Endodermal cell (in vitro differentiated cells): Measurements from ENCODE around the gene DCC. TPM values are rescaled to one million over a fixed set of nuclear protein-coding genes. Genes with fewer than 3 reads are reported as not detected.

Experiments
- DNase-seq: peaks from one replicate; pipeline ENCODE4 v3.0.0-alpha.2; 2017
- H3K27ac ChIP-seq: 2 replicates; pipeline ENCODE4 v1.5.1; 2013; ENCODE audit warnings: mild to moderate bottlenecking, low read depth, low read length, moderate library complexity
- H3K27me3 ChIP-seq: 2 replicates; pipeline ENCODE4 v1.6.1; 2013; ENCODE audit warnings: mild to moderate bottlenecking, low read length, moderate library complexity; ENCODE audit not compliant: insufficient read depth, control insufficient read depth, poor library complexity, severe bottlenecking
- H3K36me3 ChIP-seq: 2 replicates; pipeline ENCODE4 v1.7.0; 2013; ENCODE audit warnings: mild to moderate bottlenecking, low read length, moderate library complexity; ENCODE audit not compliant: control insufficient read depth, insufficient read depth
- H3K4me1 ChIP-seq: one replicate; pipeline ENCODE4 v1.7.0; 2013; ENCODE audit warnings: low read length; ENCODE audit not compliant: control insufficient read depth, insufficient read depth
- H3K4me3 ChIP-seq: 2 replicates; pipeline ENCODE4 v1.5.1; 2013; ENCODE audit warnings: mild to moderate bottlenecking, low read length, moderate library complexity
- H3K9ac ChIP-seq: 2 replicates; pipeline ENCODE4 v1.6.1; 2013; ENCODE audit warnings: mild to moderate bottlenecking, low read length, moderate library complexity; ENCODE audit not compliant: poor library complexity, severe bottlenecking; ENCODE audit errors: extremely low read depth
- H3K9me3 ChIP-seq: 2 replicates; pipeline ENCODE4 v1.6.1; 2013; ENCODE audit warnings: mild to moderate bottlenecking, low read length, moderate library complexity; ENCODE audit not compliant: control insufficient read depth
- H3K27ac Mint-ChIP-seq: 2 replicates; pipeline ENCODE4 v1.8.0; 2020; ENCODE audit warnings: mixed read lengths
- H3K27me3 Mint-ChIP-seq: 2 replicates; pipeline ENCODE4 v1.8.0; 2021; ENCODE audit warnings: mild to moderate bottlenecking, mixed read lengths; ENCODE audit not compliant: insufficient read depth
- H3K36me3 Mint-ChIP-seq: 2 replicates; pipeline ENCODE4 v1.8.0; 2020; ENCODE audit warnings: low read depth, mixed read lengths
- H3K4me1 Mint-ChIP-seq: 2 replicates; pipeline ENCODE4 v1.8.0; 2020; ENCODE audit warnings: mixed read lengths
- H3K4me3 Mint-ChIP-seq: 2 replicates; pipeline ENCODE4 v1.8.0; 2020; ENCODE audit warnings: mild to moderate bottlenecking, moderate library complexity, mixed read lengths
- H3K9me3 Mint-ChIP-seq: 2 replicates; pipeline ENCODE4 v1.8.0; 2020; ENCODE audit warnings: mild to moderate bottlenecking, mixed read lengths
- CTCF ChIP-seq: fragments of 200-600 bp; sonication (generic); conservative IDR thresholded peaks from 2 replicates; pipeline ENCODE4 v1.5.0; 2021; ENCODE audit warnings: antibody characterized with exemption, mild to moderate bottlenecking
- WGBS, 2 experiments: methylation state at CpG; one replicate each; pipeline versions ENCODE4 v1.1.5 to v1.1.7; 2013; ENCODE audit warnings: missing lambda C conversion rate in 2 of 2, mixed read lengths in 1 of 2; ENCODE audit not compliant: insufficient coverage in 1 of 2, insufficient read length in 1 of 2; 5-methylcytosine and 5-hydroxymethylcytosine counted together
- total RNA-seq, 2 donors: library from RNA; stranded (reverse); fragmentation: NEBNext Ultra II Directional in 1 of 2; extraction: Animal tissue kit (Norgen Biotek cat#: 25700) in 1 of 2; gene quantifications; 2 replicates in 1 of 2; 3 replicates in 1 of 2; pipeline ENCODE4 v1.2.1, GENCODE V29; 2021

Gene DCC
- total RNA-seq, 2 donors from 2014 or later: 0.77 to 0.97 TPM

- no peak for TF ChIP-seq CTCF
- H3K27me3 Mint-ChIP-seq: no peaks in the 10 kb centered on the region
- DNase-seq: no peak
- no peak overlapping the region for H3K4me3 Mint-ChIP-seq
- H3K4me1 Mint-ChIP-seq: no peaks in the 10 kb centered on the region
- no peak overlapping the region for H3K27ac ChIP-seq
- H3K9ac ChIP-seq: no peak overlapping the region
- no peaks in the 10 kb centered on the region for H3K9me3 ChIP-seq
- peaks cover 7% of the 10 kb centered on the region for H3K9me3 Mint-ChIP-seq
- no peaks in the 10 kb centered on the region for H3K36me3 ChIP-seq
- H3K27ac Mint-ChIP-seq: no peak overlapping the region
- 80 to 98% methylated on average over 1 to 4 of the region's 4 CpGs for WGBS, 2 experiments
- peaks cover 7% of the 10 kb centered on the region for H3K4me1 ChIP-seq
- no peaks in the 10 kb centered on the region for H3K27me3 ChIP-seq
- no peaks in the 10 kb centered on the region for H3K36me3 Mint-ChIP-seq
- H3K4me3 ChIP-seq: no peak overlapping the region
Observed at GRCh38 chr18:53526101-53526870, 1186.3 kb downstream of the DCC start.

GRCh38 chr18:53527365-53527764, 1187.4 kb downstream of the DCC start:
- Mint-ChIP-seq H3K9me3 (peaks cover 7% of the 10 kb centered on the region), H3K4me1 (no peaks in the 10 kb centered on the region), H3K27ac (no peak overlapping the region), H3K36me3 (no peaks in the 10 kb centered on the region), H3K27me3 (no peaks in the 10 kb centered on the region), H3K4me3 (no peak overlapping the region)
- H3K27ac ChIP-seq: no peak overlapping the region
- no peak for DNase-seq
- H3K4me3 ChIP-seq: no peak overlapping the region
- WGBS, 2 experiments: 98 to 100% methylated on average over 1 to 2 of the region's 2 CpGs
- TF ChIP-seq CTCF: no peak
- no peaks in the 10 kb centered on the region for H3K27me3 ChIP-seq
- no peak overlapping the region for H3K9ac ChIP-seq
- no peaks in the 10 kb centered on the region for H3K36me3 ChIP-seq
- H3K9me3 ChIP-seq: no peaks in the 10 kb centered on the region
- peaks cover 7% of the 10 kb centered on the region for H3K4me1 ChIP-seq

GRCh38 chr18:53531187-53531586, 1191.2 kb downstream of the DCC start:
- H3K36me3 Mint-ChIP-seq: no peaks in the 10 kb centered on the region
- H3K9me3 Mint-ChIP-seq: peaks cover 2% of the 10 kb centered on the region
- H3K4me3 Mint-ChIP-seq: no peak overlapping the region
- no peaks in the 10 kb centered on the region for H3K4me1 Mint-ChIP-seq
- Histone ChIP-seq H3K4me3 (no peak overlapping the region), H3K4me1 (peaks cover 7% of the 10 kb centered on the region), H3K27me3 (no peaks in the 10 kb centered on the region), H3K9me3 (no peaks in the 10 kb centered on the region), H3K9ac (no peak overlapping the region), H3K36me3 (no peaks in the 10 kb centered on the region), H3K27ac (no peak overlapping the region)
- no peak overlapping the region for H3K27ac Mint-ChIP-seq
- no peak for TF ChIP-seq CTCF
- no peak for DNase-seq
- no peaks in the 10 kb centered on the region for H3K27me3 Mint-ChIP-seq
